Adrenal gland (tissue), 12 donors: ENCODE results near the gene C4orf36. TPM values are rescaled to one million over a fixed set of nuclear protein-coding genes. Genes with fewer than 3 reads are reported as not detected.

Experiments used
- DNase-seq, 7 donors: peaks; one replicate each; pipeline ENCODE4 v3.0.0-alpha.2; 2019 to 2020
- H3K27ac ChIP-seq, 5 donors: fragments of 200-600 bp; sonication (generic) in 4 of 5; 1 replicate in 3 of 5; 2 replicates in 2 of 5; pipeline versions ENCODE4 v1.5.1 to v1.8.0; 2016 to 2020; ENCODE audit warnings: mild to moderate bottlenecking in 1 of 5
- H3K27me3 ChIP-seq: fragments of 200-600 bp; 2 replicates; pipeline ENCODE4 v1.8.0; 2021
- H3K36me3 ChIP-seq, 2 donors: fragments of 200-600 bp; replicated peaks in 1 of 2; 1 replicate in 1 of 2; 2 replicates in 1 of 2; pipeline versions ENCODE4 v1.5.1 to v1.8.0; 2018 to 2022
- H3K4me1 ChIP-seq, 2 donors: fragments of 200-600 bp; replicated peaks in 1 of 2; 1 replicate in 1 of 2; 2 replicates in 1 of 2; pipeline versions ENCODE4 v1.5.1 to v1.8.0; 2018 to 2021
- H3K4me3 ChIP-seq, 4 donors: fragments of 200-600 bp; sonication (generic) in 3 of 4; one replicate each; pipeline ENCODE4 v1.5.1; 2016 to 2018
- H3K9me3 ChIP-seq, 3 donors: fragments of 200-600 bp; sonication (generic) in 1 of 3; replicated peaks in 1 of 3; 1 replicate in 2 of 3; 2 replicates in 1 of 3; pipeline versions ENCODE4 v1.5.1 to v1.8.0; 2016 to 2021
- POLR2A ChIP-seq, 2 donors: fragments of 450-650 bp; IDR thresholded peaks; one replicate each; pipeline ENCODE4 v1.6.1; 2017; ENCODE audit warnings: antibody characterized with exemption in 2 of 2, mild to moderate bottlenecking in 2 of 2, moderate library complexity in 1 of 2
- WGBS, 4 donors: extraction: QIAGEN DNeasy Blood & Tissue Kit in 2 of 4; methylation state at CpG; one replicate each; pipeline versions ENCODE4 v1.1.5 to v1.1.7; 2013 to 2017; 5-methylcytosine and 5-hydroxymethylcytosine counted together
- intact Hi-C, 2 donors: fragments of 100-400 bp; cut with DNase I; formaldehyde crosslinking; loops; one replicate each; pipeline versions ENCODE4 v1.14.1 to v1.15.0; 2022 to 2023
- polyA plus RNA-seq, 3 donors: library from polyadenylated mRNA; stranded (reverse); fragments of 200-250 nt in 2 of 3; fragments of 350-450 nt in 1 of 3; fragmentation: Illumina TruSeq in 1 of 3; extraction: RNeasy Lipid Tissue Mini Kit (QIAGEN cat#74804) in 1 of 3; gene quantifications; one replicate each; pipeline ENCODE4 v1.2.3, GENCODE V29; 2013 to 2014
- total RNA-seq, 9 donors: library from RNA; depleted of rRNA in 4 of 9; stranded (reverse); fragments of >200 nt in 4 of 9; fragments of 120-200 nt in 1 of 9; fragmentation: NEBNext Ultra II Directional in 1 of 9; extraction: Animal tissue kit (Norgen Biotek cat#: 25700) in 1 of 9; gene quantifications; one replicate each; pipeline versions ENCODE4 v1.1.0 to v1.2.4, GENCODE V29; 2013 to 2023
- TF ChIP-seq, protein P1 (sequence below), 6 experiments: fragments of 450-650 bp in 4 of 6; fragments of 200-600 bp in 2 of 6; sonication (generic) in 1 of 6; IDR thresholded peaks; 1 replicate in 5 of 6; 2 replicates in 1 of 6; pipeline versions ENCODE4 v1.5.1 to v1.8.0; 2016 to 2021; ENCODE audit warnings: antibody characterized with exemption in 6 of 6, mild to moderate bottlenecking in 2 of 6, moderate library complexity in 1 of 6
- donor health status: healthy with polysubstance abuse.
- donor health status: Bipolar disorder and iron deficiency.
- donor health status: DM: yes; HTN: yes; CAD: no.
- donor health status: DM: no; HTN: no; CAD: no.
- donor health status: DM: no; HTN: no; CAD: no.
- donor health status: DM: yes; HTN: yes; CAD: no.

Gene C4orf36
- total and polyA plus RNA-seq, 12 donors = 0.20 to 2.0 (median 0.55) TPM; not detected in 4

- DNase-seq = peak; percentile 40 to 88 (median 79)
- H3K4me3 ChIP-seq = no peak overlapping the region
- peaks cover 0 to 16% of the 10 kb centered on the region in 2 donors for H3K4me1 ChIP-seq
- H3K9me3 ChIP-seq = no peaks in the 10 kb centered on the region
- no peaks in the 10 kb centered on the region for H3K27me3 ChIP-seq
- TF ChIP-seq POLR2A (IDR thresholded peaks at IDR 0.05) = no peak
- TF ChIP-seq, protein P1, sequence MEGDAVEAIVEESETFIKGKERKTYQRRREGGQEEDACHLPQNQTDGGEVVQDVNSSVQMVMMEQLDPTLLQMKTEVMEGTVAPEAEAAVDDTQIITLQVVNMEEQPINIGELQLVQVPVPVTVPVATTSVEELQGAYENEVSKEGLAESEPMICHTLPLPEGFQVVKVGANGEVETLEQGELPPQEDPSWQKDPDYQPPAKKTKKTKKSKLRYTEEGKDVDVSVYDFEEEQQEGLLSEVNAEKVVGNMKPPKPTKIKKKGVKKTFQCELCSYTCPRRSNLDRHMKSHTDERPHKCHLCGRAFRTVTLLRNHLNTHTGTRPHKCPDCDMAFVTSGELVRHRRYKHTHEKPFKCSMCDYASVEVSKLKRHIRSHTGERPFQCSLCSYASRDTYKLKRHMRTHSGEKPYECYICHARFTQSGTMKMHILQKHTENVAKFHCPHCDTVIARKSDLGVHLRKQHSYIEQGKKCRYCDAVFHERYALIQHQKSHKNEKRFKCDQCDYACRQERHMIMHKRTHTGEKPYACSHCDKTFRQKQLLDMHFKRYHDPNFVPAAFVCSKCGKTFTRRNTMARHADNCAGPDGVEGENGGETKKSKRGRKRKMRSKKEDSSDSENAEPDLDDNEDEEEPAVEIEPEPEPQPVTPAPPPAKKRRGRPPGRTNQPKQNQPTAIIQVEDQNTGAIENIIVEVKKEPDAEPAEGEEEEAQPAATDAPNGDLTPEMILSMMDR (IDR thresholded peaks at IDR 0.05) = no peak
- intact Hi-C loops = loop anchor here in 1 of 2 donors (10.0 kb wide), 1 partner anchor 167 kb away; no protein-coding TSS in a partner anchor
- peak overlapping the region in 4 of 5 donors; percentile 25 to 77 (median 54) for H3K27ac ChIP-seq
- WGBS, 4 donors = 16 to 31% (median 27%) methylated on average over 2 of the region's 2 CpGs
- H3K36me3 ChIP-seq = no peaks in the 10 kb centered on the region
These were observed 35.7 kb upstream of the C4orf36 start for GRCh38 chr4:86927843-86928395.

- Histone ChIP-seq H3K9me3 (no peaks in the 10 kb centered on the region), H3K27ac (no peak overlapping the region), H3K4me3 (no peak overlapping the region), H3K36me3 (no peaks in the 10 kb centered on the region), H3K4me1 (peaks cover 0 to 16% of the 10 kb centered on the region in 2 donors), H3K27me3 (no peaks in the 10 kb centered on the region)
- TF ChIP-seq, protein P1 (IDR thresholded peaks at IDR 0.05) = no peak
- no peak for TF ChIP-seq POLR2A (IDR thresholded peaks at IDR 0.05)
- WGBS, 4 donors = 87 to 93% (median 91%) methylated on average over 6 of the region's 6 CpGs
- intact Hi-C loops = loop anchor here in 1 of 2 donors (10.0 kb wide), 1 partner anchor 168 kb away; no protein-coding TSS in a partner anchor
- no peak for DNase-seq
These were observed 34.3 kb upstream of the C4orf36 start for GRCh38 chr4:86926435-86927086.

- Histone ChIP-seq H3K4me1 (peaks cover 0 to 16% of the 10 kb centered on the region in 2 donors), H3K4me3 (no peak overlapping the region), H3K27ac (no peak overlapping the region), H3K27me3 (no peaks in the 10 kb centered on the region), H3K9me3 (no peaks in the 10 kb centered on the region), H3K36me3 (no peaks in the 10 kb centered on the region)
- DNase-seq = peak in 2 of 7 donors; percentile 42 to 43
- 21 to 43% (median 25%) methylated on average over 2 of the region's 2 CpGs for WGBS, 4 donors
- intact Hi-C loops = loop anchor here (5.0 to 10.0 kb wide), 3 partner anchors 162 to 312 kb away; no protein-coding TSS in a partner anchor
- TF ChIP-seq, protein P1 (IDR thresholded peaks at IDR 0.05) = no peak
- no peak for TF ChIP-seq POLR2A (IDR thresholded peaks at IDR 0.05)
These were observed 32.6 kb upstream of the C4orf36 start for GRCh38 chr4:86924811-86925210.

- peak in 2 of 7 donors; percentile 13 to 28 for DNase-seq
- H3K36me3 ChIP-seq = no peaks in the 10 kb centered on the region
- no peaks in the 10 kb centered on the region for H3K4me1 ChIP-seq
- H3K27ac ChIP-seq = no peak overlapping the region
- no peaks in the 10 kb centered on the region for H3K27me3 ChIP-seq
- H3K9me3 ChIP-seq = no peaks in the 10 kb centered on the region
- intact Hi-C loops = loop anchor here (5.0 to 10.0 kb wide), 3 partner anchors 166 to 316 kb away; no protein-coding TSS in a partner anchor
- WGBS, 4 donors = 59 to 74% (median 71%) methylated on average over 1 of the region's 1 CpG
- TF ChIP-seq, protein P1 (IDR thresholded peaks at IDR 0.05) = no peak
- TF ChIP-seq POLR2A (IDR thresholded peaks at IDR 0.05) = no peak
- no peak overlapping the region for H3K4me3 ChIP-seq
These were observed 29.5 kb upstream of the C4orf36 start for GRCh38 chr4:86921608-86922252.
